ENCODE measurements around the gene AMMECR1L.
"Not testable (repeated sequence)": the region's sequence is repeated elsewhere in the genome, so short reads cannot be mapped to it uniquely, and the experiment has no call there.

Gene AMMECR1L

GRCh38 chr2:127887776-127888130 is 2.0 kb upstream of the AMMECR1L start:
- no peak for FAIRE-seq
- no peak for DNase-seq (ENCODE audit: insufficient read length, low spot score)

- FAIRE-seq: no peak
- DNase-seq (ENCODE audit: insufficient read length, low spot score): no peak
Measured at GRCh38 chr2:127887082-127887775, 1.5 kb upstream of the AMMECR1L start.

- not testable (repeated sequence) for FAIRE-seq
Measured at GRCh38 chr2:127886593-127886935, 808 bp upstream of the AMMECR1L start.

GRCh38 chr2:127884861-127885740 is 655 bp downstream of the AMMECR1L start:
- not testable (repeated sequence) for FAIRE-seq; DNase-seq (ENCODE audit: insufficient read length, low spot score)

More at GRCh38 chr2:127886593-127886935, 808 bp upstream of the AMMECR1L start:
- not testable (repeated sequence) for DNase-seq (ENCODE audit: insufficient read length, low spot score)

GRCh38 chr2:127884436-127884835 is 1.3 kb downstream of the AMMECR1L start:
- DNase-seq (ENCODE audit: insufficient read length, low spot score) (no peak), FAIRE-seq (no peak)

GRCh38 chr2:127879899-127880298 is 5.9 kb downstream of the AMMECR1L start:
- FAIRE-seq (no peak), DNase-seq (ENCODE audit: insufficient read length, low spot score) (no peak)

- DNase-seq (ENCODE audit: insufficient read length, low spot score) (no peak), FAIRE-seq (no peak)
Measured at GRCh38 chr2:127877626-127878025, 8.1 kb downstream of the AMMECR1L start.

- no peak for DNase-seq (ENCODE audit: insufficient read length, low spot score)
- no peak for FAIRE-seq
Measured at GRCh38 chr2:127877136-127877535, 8.6 kb downstream of the AMMECR1L start.

- DNase-seq (ENCODE audit: insufficient read length, low spot score): no peak
- FAIRE-seq: no peak
Measured at GRCh38 chr2:127874378-127875269, 11.1 kb downstream of the AMMECR1L start.

- DNase-seq (ENCODE audit: insufficient read length, low spot score) (no peak), FAIRE-seq (no peak)
Measured at GRCh38 chr2:127873707-127874303, 12.0 kb downstream of the AMMECR1L start.

- FAIRE-seq (no peak), DNase-seq (ENCODE audit: insufficient read length, low spot score) (no peak)
Measured at GRCh38 chr2:127872354-127872753, 13.4 kb downstream of the AMMECR1L start.

GRCh38 chr2:127865926-127866325 is 19.8 kb downstream of the AMMECR1L start:
- no peak for DNase-seq (ENCODE audit: insufficient read length, low spot score)
- FAIRE-seq: no peak

GRCh38 chr2:127864877-127865276 is 20.9 kb downstream of the AMMECR1L start:
- DNase-seq (ENCODE audit: insufficient read length, low spot score): no peak
- FAIRE-seq: no peak

GRCh38 chr2:127862228-127862627 is 23.5 kb downstream of the AMMECR1L start:
- no peak for DNase-seq (ENCODE audit: insufficient read length, low spot score)
- FAIRE-seq: no peak

GRCh38 chr2:127860130-127860529 is 25.6 kb downstream of the AMMECR1L start:
- DNase-seq (ENCODE audit: insufficient read length, low spot score) (no peak), FAIRE-seq (no peak)

- FAIRE-seq (no peak), DNase-seq (ENCODE audit: insufficient read length, low spot score) (no peak)
Measured at GRCh38 chr2:127859712-127860085, 26.1 kb downstream of the AMMECR1L start.

GRCh38 chr2:127857265-127857808 is 28.4 kb downstream of the AMMECR1L start:
- DNase-seq (ENCODE audit: insufficient read length, low spot score) (no peak), FAIRE-seq (no peak)

- no peak for FAIRE-seq
- DNase-seq (ENCODE audit: insufficient read length, low spot score): no peak
Measured at GRCh38 chr2:127853671-127854070, 32.1 kb downstream of the AMMECR1L start.

GRCh38 chr2:127852388-127852787 is 33.4 kb downstream of the AMMECR1L start:
- FAIRE-seq (no peak), DNase-seq (ENCODE audit: insufficient read length, low spot score) (no peak)

GRCh38 chr2:127847931-127848330 is 37.8 kb downstream of the AMMECR1L start:
- no peak for DNase-seq (ENCODE audit: insufficient read length, low spot score)
- FAIRE-seq: no peak

Data from HTR-8/SVneo (cell line).